Lung (tissue), 12 donors: ENCODE data around the gene HCST. TPM values are rescaled to one million over a fixed set of nuclear protein-coding genes. Genes with fewer than 3 reads are reported as not detected.
"Not testable (repeated sequence)": the region's sequence is repeated elsewhere in the genome, so short reads cannot be mapped to it uniquely, and the experiment has no call there.

Experiments
- ATAC-seq: fragments of 200-7000 bp; cut with Tn5 transposase; one replicate; pipeline ENCODE4 v1.9.1; 2020; ENCODE audit warnings: moderate number of reproducible peaks; ENCODE audit not compliant: insufficient read depth, low FRiP score
- DNase-seq, 3 donors: peaks; one replicate each; pipeline ENCODE4 v3.0.0-alpha.2; 2013 to 2017
- H3K27ac ChIP-seq, 2 donors: one replicate each; pipeline ENCODE4 v1.5.1; 2013; ENCODE audit warnings: mild to moderate bottlenecking in 2 of 2, moderate library complexity in 2 of 2, control low read depth in 1 of 2, inconsistent platforms in 1 of 2, low read depth in 1 of 2, low read length in 1 of 2
- H3K27me3 ChIP-seq, 3 donors: one replicate each; pipeline ENCODE4 v1.5.1; 2013; ENCODE audit warnings: low read length in 2 of 3; ENCODE audit not compliant: control insufficient read depth in 3 of 3, insufficient read depth in 3 of 3
- H3K36me3 ChIP-seq, 4 donors: one replicate each; pipeline ENCODE4 v1.5.1; 2013; ENCODE audit warnings: low read length in 4 of 4, mild to moderate bottlenecking in 1 of 4, moderate library complexity in 1 of 4; ENCODE audit not compliant: control insufficient read depth in 4 of 4, insufficient read depth in 4 of 4
- H3K4me1 ChIP-seq, 5 donors: one replicate each; pipeline ENCODE4 v1.5.1; 2013; ENCODE audit warnings: low read length in 5 of 5, mild to moderate bottlenecking in 2 of 5, moderate library complexity in 1 of 5; ENCODE audit not compliant: control insufficient read depth in 5 of 5, insufficient read depth in 5 of 5
- H3K4me3 ChIP-seq: one replicate; pipeline ENCODE4 v1.5.1; 2013; ENCODE audit warnings: mild to moderate bottlenecking, control low read depth, moderate library complexity
- H3K9ac ChIP-seq, 2 donors: one replicate each; pipeline ENCODE4 v1.5.1; 2013; ENCODE audit warnings: low read length in 2 of 2, control low read depth in 1 of 2; ENCODE audit not compliant: insufficient read depth in 1 of 2
- H3K9me3 ChIP-seq, 4 donors: one replicate each; pipeline ENCODE4 v1.5.1; 2013; ENCODE audit warnings: low read length in 3 of 4, mild to moderate bottlenecking in 1 of 4, moderate library complexity in 1 of 4; ENCODE audit not compliant: control insufficient read depth in 4 of 4, insufficient read depth in 3 of 4
- WGBS, 2 donors: extraction: QIAGEN DNeasy Blood & Tissue Kit; methylation state at CpG; one replicate each; pipeline ENCODE4 v1.1.7; 2013; 5-methylcytosine and 5-hydroxymethylcytosine counted together
- polyA plus RNA-seq, 2 donors: library from polyadenylated mRNA; stranded (reverse); fragments of 200-250 nt; gene quantifications; one replicate each; pipeline ENCODE4 v1.2.1, GENCODE V29; 2013
- total RNA-seq, 2 donors: library from RNA; depleted of rRNA in 1 of 2; stranded (reverse); fragments of >200 nt in 1 of 2; gene quantifications; one replicate each; pipeline ENCODE4 v1.2.1, GENCODE V29; 2014 to 2021
- TF ChIP-seq, protein P1 (sequence below): IDR thresholded peaks from 2 replicates; pipeline ENCODE4 v1.5.1; 2012; ENCODE audit warnings: mild to moderate bottlenecking; ENCODE audit errors: control extremely low read depth, extremely low read depth
- donor health status: control.
- donor health status: control.
- donor health status: Bipolar disorder and iron deficiency.
- donor health status: healthy.
- donor health status: DM: yes; HTN: yes; CAD: no.

Gene HCST
- total and polyA plus RNA-seq, 4 donors = 5.4 to 118 (median 61.2) TPM

DNA sequence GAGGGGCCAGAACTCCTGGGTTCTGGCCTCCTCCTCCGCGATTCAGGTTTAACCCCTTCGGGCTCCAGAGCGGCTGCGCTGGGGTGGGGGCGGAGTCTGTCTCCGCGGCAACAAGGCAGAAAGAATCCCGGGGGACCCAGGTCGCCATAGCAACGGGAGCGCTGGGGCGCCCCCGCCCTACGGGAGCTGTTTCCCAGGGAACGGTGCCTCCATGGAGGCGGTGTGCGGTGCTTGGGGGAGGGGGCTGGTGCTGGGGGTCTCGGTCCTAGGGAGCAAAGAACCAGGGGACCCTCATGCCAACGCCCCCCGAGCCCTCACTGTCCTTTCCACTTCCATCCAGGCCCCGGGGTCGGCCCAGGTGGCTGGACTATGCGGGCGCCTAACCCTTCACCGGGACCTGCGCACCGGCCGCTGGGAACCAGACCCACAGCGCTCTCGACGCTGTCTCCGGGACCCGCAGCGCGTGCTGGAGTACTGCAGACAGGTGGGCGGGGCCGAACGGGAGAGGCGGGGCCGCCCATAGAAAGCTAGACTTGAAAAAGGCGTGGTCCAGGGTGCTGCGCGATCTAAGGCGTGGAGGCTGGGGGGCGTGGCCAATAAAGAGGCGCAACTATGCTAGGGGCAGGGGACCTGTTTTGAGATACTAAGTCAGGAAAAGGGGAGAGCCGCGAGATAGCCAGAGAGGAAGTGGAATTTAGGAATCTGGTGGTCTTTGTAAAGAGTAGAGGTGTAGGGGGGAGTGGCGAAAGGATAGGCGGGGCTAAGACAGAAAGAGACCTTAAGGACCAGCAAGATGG, 32.8 kb upstream of the HCST start:
- H3K4me3 ChIP-seq = no peak overlapping the region
- H3K9ac ChIP-seq = no peak overlapping the region
- H3K36me3 ChIP-seq = no peaks in the 10 kb centered on the region
- no peak for ATAC-seq
- no peaks in the 10 kb centered on the region for H3K9me3 ChIP-seq
- H3K27me3 ChIP-seq = no peaks in the 10 kb centered on the region
- DNase-seq = peak; percentile 48 to 67 (median 56)
- TF ChIP-seq, protein P1, sequence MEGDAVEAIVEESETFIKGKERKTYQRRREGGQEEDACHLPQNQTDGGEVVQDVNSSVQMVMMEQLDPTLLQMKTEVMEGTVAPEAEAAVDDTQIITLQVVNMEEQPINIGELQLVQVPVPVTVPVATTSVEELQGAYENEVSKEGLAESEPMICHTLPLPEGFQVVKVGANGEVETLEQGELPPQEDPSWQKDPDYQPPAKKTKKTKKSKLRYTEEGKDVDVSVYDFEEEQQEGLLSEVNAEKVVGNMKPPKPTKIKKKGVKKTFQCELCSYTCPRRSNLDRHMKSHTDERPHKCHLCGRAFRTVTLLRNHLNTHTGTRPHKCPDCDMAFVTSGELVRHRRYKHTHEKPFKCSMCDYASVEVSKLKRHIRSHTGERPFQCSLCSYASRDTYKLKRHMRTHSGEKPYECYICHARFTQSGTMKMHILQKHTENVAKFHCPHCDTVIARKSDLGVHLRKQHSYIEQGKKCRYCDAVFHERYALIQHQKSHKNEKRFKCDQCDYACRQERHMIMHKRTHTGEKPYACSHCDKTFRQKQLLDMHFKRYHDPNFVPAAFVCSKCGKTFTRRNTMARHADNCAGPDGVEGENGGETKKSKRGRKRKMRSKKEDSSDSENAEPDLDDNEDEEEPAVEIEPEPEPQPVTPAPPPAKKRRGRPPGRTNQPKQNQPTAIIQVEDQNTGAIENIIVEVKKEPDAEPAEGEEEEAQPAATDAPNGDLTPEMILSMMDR = no peak
- WGBS, 2 donors = 2 to 3% methylated on average over 49 to 51 of the region's 51 CpGs
- no peak overlapping the region for H3K27ac ChIP-seq
- peaks cover 0 to 16% (median 0%) of the 10 kb centered on the region in 5 donors for H3K4me1 ChIP-seq

DNA sequence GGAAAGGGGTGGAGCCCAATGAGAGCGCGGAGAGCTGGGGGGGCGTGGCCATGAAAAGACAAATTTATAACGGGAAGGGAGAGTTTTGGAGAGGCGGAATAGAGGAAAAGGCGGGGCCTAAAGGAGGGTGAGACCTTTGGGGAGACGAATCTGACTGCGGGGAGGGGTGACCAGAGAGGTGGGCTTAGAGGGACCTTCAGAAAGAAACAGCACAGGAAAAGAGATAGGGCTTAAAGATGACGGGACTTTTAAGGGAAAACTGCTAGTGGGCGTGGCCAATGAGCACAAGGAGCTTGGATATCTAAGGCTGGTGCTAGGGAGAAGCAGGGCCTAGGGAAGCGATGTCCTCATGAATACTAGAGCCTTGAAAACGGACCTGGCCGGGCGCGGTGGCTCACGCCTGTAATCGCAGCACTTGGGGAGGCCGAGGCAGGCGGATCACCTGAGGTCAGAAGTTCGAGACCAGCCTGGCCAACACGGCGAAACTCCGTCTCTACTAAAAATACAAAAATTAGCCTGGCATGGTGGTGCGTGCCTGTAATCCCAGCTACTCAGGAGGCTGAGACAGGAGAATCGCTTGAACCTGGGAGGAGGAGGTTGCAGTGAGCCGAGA, 32.1 kb upstream of the HCST start:
- not testable (repeated sequence) for ATAC-seq, H3K4me3 ChIP-seq, H3K36me3 ChIP-seq, H3K9ac ChIP-seq, H3K27me3 ChIP-seq, H3K9me3 ChIP-seq, H3K27ac ChIP-seq
- 37 to 42% methylated on average over 26 of the region's 26 CpGs for WGBS, 2 donors
- peak in 1 of 3 donors; percentile 12 for DNase-seq
- peaks cover 0 to 16% (median 0%) of the 10 kb centered on the region in 5 donors for H3K4me1 ChIP-seq

DNA sequence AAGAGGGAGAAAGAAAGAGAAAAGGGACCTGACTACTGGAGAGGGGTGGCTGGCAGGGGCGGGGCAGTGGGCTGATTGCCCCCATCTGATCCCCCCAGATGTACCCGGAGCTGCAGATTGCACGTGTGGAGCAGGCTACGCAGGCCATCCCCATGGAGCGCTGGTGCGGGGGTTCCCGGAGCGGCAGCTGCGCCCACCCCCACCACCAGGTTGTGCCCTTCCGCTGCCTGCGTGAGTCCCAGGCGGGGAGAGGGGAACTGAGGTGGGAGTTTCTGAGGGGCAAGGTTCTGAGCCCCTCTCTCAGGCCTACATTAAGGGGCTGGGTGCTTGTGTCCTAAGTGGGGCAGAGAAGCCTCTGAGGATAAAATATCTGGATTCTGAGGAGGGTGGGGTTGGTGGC, 31.5 kb upstream of the HCST start:
- no peaks in the 10 kb centered on the region for H3K9me3 ChIP-seq
- no peaks in the 10 kb centered on the region for H3K36me3 ChIP-seq
- DNase-seq (no peak), ATAC-seq (no peak)
- no peak overlapping the region for H3K4me3 ChIP-seq
- H3K27ac ChIP-seq = no peak overlapping the region
- TF ChIP-seq, protein P1 = no peak
- peaks cover 0 to 16% (median 0%) of the 10 kb centered on the region in 5 donors for H3K4me1 ChIP-seq
- H3K27me3 ChIP-seq = no peaks in the 10 kb centered on the region
- WGBS, 2 donors = 64 to 81% methylated on average over 12 of the region's 12 CpGs
- no peak overlapping the region for H3K9ac ChIP-seq

DNA sequence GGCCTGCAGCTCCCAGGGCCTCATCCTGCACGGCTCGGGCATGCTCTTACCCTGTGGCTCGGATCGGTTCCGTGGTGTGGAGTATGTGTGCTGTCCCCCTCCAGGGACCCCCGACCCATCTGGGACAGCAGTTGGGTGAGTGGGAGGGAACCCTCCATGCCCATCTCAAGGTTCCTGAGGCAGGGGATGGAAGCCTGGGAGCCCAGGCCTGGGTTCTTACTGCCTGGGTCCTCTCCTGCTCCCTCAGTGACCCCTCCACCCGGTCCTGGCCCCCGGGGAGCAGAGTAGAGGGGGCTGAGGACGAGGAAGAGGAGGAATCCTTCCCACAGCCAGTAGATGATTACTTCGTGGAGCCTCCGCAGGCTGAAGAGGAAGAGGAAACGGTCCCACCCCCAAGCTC, 30.7 kb upstream of the HCST start:
- H3K9ac ChIP-seq = no peak overlapping the region
- ATAC-seq = no peak
- peaks cover 0 to 16% (median 0%) of the 10 kb centered on the region in 5 donors for H3K4me1 ChIP-seq
- TF ChIP-seq, protein P1 = no peak
- no peak overlapping the region for H3K27ac ChIP-seq
- H3K27me3 ChIP-seq = no peaks in the 10 kb centered on the region
- H3K36me3 ChIP-seq = no peaks in the 10 kb centered on the region
- WGBS, 2 donors = 77 to 78% methylated on average over 12 of the region's 12 CpGs
- H3K4me3 ChIP-seq = no peak overlapping the region
- no peak for DNase-seq
- no peaks in the 10 kb centered on the region for H3K9me3 ChIP-seq
